ENCODE measurements around the gene MYL12A. TPM values are rescaled to one million over a fixed set of nuclear protein-coding genes. Genes with fewer than 3 reads are reported as not detected.
"Not testable (repeated sequence)": the region's sequence is repeated elsewhere in the genome, so short reads cannot be mapped to it uniquely, and the experiment has no call there.

MYL12A gene
- 100 to 1,000 TPM; 555 to 942 (median 654) TPM for polyA plus RNA-seq (ENCODE audit: insufficient read length in 10 of 10)
- long read RNA-seq, donor 1, transcript MYL12A-202 (4 exons, 899 nt), result minor isoform, 91 of 661 reads
- long read RNA-seq, donor 1, transcript MYL12A-201 (4 exons, 1,229 nt), result major isoform, 281 of 661 reads
- long read RNA-seq, donor 1, transcript MYL12A-212 (1 exons, 738 nt), result minor isoform, 6 of 661 reads
- long read RNA-seq, donor 1, transcript MYL12A-203 (2 exons, 567 nt), result minor isoform, 6 of 661 reads
- long read RNA-seq, donor 1, partial matches to known transcripts, result 271 of 661 reads
- long read RNA-seq, donor 1, other reads (novel, unspliced or antisense), result 0 of 661 reads
- long read RNA-seq, donor 2, transcript MYL12A-201 (4 exons, 1,229 nt), result major isoform, 270 of 676 reads
- long read RNA-seq, donor 2, transcript MYL12A-202 (4 exons, 899 nt), result minor isoform, 172 of 676 reads
- long read RNA-seq, donor 2, transcript MYL12A-207 (4 exons, 947 nt), result minor isoform, 6 of 676 reads
- long read RNA-seq, donor 2, partial matches to known transcripts, result 224 of 676 reads
- long read RNA-seq, donor 2, other reads (novel, unspliced or antisense), result 0 of 676 reads
- long read RNA-seq, donor 3, result 0 reads
- long read RNA-seq, donor 4, transcript MYL12A-202 (4 exons, 899 nt), result minor isoform, 53 of 308 reads
- long read RNA-seq, donor 4, transcript MYL12A-201 (4 exons, 1,229 nt), result major isoform, 211 of 308 reads
- long read RNA-seq, donor 4, partial matches to known transcripts, result 34 of 308 reads
- long read RNA-seq, donor 4, other reads (novel, unspliced or antisense), result 0 of 308 reads
- long read RNA-seq, donor 5, transcript MYL12A-201 (4 exons, 1,229 nt), result major isoform, 342 of 696 reads
- long read RNA-seq, donor 5, transcript MYL12A-208 (2 exons, 565 nt), result minor isoform, 7 of 696 reads
- long read RNA-seq, donor 5, transcript MYL12A-202 (4 exons, 899 nt), result minor isoform, 89 of 696 reads
- long read RNA-seq, donor 5, partial matches to known transcripts, result 246 of 696 reads
- long read RNA-seq, donor 5, other reads (novel, unspliced or antisense), result 5 of 696 reads
- long read RNA-seq, donor 6, transcript MYL12A-202 (4 exons, 899 nt), result minor isoform, 90 of 663 reads
- long read RNA-seq, donor 6, transcript MYL12A-208 (2 exons, 565 nt), result minor isoform, 5 of 663 reads
- long read RNA-seq, donor 6, transcript MYL12A-201 (4 exons, 1,229 nt), result major isoform, 317 of 663 reads
- long read RNA-seq, donor 6, transcript MYL12A-207 (4 exons, 947 nt), result minor isoform, 5 of 663 reads
- long read RNA-seq, donor 6, partial matches to known transcripts, result 241 of 663 reads
- long read RNA-seq, donor 6, other reads (novel, unspliced or antisense), result 0 of 663 reads
- long read RNA-seq, donor 7, transcript MYL12A-202 (4 exons, 899 nt), result minor isoform, 13 of 210 reads
- long read RNA-seq, donor 7, transcript MYL12A-201 (4 exons, 1,229 nt), result major isoform, 165 of 210 reads
- long read RNA-seq, donor 7, transcript MYL12A-212 (1 exons, 738 nt), result minor isoform, 10 of 210 reads
- long read RNA-seq, donor 7, partial matches to known transcripts, result 19 of 210 reads
- long read RNA-seq, donor 7, other reads (novel, unspliced or antisense), result 0 of 210 reads
- long read RNA-seq, donor 8, transcript MYL12A-201 (4 exons, 1,229 nt), result major isoform, 178 of 289 reads
- long read RNA-seq, donor 8, transcript MYL12A-207 (4 exons, 947 nt), result minor isoform, 9 of 289 reads
- long read RNA-seq, donor 8, transcript MYL12A-202 (4 exons, 899 nt), result minor isoform, 67 of 289 reads
- long read RNA-seq, donor 8, partial matches to known transcripts, result 29 of 289 reads
- long read RNA-seq, donor 8, other reads (novel, unspliced or antisense), result 0 of 289 reads
- long read RNA-seq, donor 9, transcript MYL12A-201 (4 exons, 1,229 nt), result major isoform, 37 of 58 reads
- long read RNA-seq, donor 9, transcript MYL12A-202 (4 exons, 899 nt), result minor isoform, 6 of 58 reads
- long read RNA-seq, donor 9, partial matches to known transcripts, result 11 of 58 reads
- long read RNA-seq, donor 9, other reads (novel, unspliced or antisense), result 0 of 58 reads

DNA sequence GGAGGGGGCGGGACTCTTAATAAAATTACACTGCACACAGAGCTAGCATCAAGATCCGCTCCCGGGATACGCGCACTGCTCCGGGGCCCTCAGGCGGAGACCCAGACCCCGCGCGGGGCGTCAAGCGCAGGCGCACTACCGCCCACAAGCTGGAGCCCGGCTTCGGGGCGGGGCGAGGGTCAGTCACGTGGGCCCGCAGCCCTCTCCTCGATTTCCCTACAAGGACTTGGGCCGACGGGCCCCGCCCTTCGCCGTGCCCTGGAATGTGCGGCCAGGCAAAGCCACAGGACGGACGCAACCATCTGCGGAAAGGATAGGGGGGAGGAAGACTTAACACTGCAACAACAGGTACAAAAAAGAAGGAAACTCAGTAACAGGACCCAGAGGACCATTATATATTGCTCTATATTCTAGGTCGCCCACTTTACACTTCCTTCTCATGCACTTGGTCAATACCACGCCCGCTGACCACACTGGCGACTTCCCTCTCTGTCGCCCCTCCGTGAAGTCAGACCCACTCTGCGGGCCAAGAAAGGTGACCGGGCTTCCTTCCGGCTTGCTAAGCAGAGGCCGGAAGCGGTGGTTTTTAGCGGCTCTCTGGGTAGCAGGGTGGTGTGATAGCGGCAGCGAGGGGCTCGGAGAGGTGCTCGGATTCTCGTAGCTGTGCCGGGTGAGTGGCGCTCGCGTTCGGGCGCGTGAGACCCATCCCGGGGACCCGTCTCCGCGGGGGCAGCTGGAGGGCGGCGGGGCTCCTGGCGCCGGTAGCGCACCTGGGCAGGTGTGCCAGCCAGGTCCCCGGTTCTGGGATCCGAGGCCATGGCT lies at the start of gene MYL12A:
MYL12A (plus strand) TSS at position 562 of the 822 bp plus-strand sequence. CDS start 5,447 bp downstream, outside the sequence.
- DNase-seq, result peak; percentile 98 to 99 (median 99)

DNA sequence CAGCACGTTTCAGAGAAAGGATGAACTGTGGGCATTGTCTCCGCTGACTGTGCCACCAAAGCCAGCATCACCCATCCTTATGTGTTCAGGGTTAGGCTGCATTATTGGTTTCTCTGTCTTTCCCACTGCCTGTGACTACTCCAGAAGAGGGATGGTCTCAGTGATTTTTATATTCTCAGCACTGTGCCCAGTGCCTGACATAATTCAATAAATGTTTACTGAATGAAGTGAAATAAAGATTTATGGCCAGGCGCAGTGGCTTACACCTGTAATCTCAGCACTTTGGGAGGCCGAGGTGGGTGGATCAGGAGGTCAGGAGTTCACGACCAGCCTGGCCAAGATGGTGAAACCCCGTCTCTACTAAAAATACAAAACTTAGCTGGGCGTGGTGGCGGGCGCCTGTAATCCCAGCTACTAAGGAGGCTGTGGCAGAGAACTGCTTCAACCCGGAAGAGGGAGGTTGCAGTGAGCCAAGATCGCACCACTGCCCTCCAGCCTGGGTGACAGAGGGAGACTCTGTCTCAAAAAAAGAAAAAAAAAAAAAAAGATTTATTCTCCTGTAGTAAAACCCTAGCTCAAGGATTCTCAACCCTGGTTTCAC lies 49.2 kb upstream of the MYL12A start:
- not testable (repeated sequence) for DNase-seq

DNA sequence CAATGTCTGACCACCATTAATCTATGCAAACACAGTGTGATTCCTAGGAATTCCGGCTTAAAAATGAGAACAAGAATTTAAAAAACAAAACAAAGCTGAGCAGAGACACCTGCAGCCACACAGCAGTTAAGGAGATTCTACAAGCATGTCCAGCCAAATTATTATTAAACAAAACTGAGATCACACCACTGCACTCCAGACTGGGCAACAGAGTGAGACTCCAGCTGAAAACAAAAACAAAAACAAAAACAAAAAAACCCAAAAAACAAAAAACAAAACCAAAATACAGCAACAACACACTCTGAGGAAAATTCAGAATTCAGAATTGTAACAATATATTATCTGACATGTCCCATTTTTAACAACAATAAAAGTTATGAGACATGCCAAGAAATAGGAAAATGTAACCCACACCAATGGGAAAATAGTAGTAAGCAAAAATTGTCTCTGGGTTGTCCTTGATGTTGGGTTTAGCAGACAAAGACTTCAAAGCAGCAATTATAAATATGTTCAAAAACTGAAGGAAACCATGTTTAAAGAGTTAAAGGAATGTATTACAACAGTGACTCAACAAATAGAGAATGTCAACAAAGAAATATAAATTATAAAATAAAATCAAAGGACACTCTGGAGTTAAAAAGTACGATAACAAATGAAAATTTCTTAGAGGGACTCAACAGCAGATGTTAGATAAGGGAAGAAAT lies 47.5 kb upstream of the MYL12A start:
- no peak for DNase-seq

DNA sequence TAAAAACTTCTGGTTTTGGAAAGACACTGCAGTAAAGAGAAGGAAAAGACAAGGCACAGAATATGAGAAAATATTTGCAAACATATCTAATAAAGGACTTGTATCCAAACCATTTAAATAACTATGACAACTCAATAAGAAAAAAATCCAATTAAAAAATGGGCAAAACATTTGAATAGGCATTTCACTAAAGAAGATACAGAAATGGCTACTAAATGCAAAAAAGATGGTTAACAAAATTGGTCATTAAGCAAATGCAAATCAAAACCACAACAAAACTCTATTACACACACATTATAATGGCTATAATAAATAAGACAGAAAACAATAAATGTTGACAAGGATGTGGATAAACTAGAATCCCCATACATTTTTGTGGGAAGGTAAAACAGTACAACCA lies 42.4 kb upstream of the MYL12A start:
- no peak for DNase-seq

DNA sequence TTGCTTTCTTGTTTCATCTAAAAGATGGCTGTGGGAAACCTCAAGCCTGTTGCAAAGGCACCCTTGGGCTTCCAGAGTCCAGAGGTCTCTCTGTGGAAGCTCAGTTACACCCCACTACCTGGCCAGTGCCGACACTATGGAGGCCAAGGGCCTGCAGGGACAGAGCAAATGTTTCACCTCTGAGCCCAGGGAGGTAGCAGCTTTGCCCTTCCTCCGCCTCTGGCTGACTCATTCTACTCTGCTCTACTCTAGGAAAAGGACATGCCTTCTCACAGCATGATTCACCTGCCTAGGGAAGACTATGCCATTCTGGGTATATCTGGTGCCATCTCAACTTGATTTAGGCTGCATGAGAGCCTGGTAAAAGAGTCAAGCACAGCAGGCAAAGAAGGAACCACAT lies 40.0 kb upstream of the MYL12A start:
- DNase-seq, result no peak

DNA sequence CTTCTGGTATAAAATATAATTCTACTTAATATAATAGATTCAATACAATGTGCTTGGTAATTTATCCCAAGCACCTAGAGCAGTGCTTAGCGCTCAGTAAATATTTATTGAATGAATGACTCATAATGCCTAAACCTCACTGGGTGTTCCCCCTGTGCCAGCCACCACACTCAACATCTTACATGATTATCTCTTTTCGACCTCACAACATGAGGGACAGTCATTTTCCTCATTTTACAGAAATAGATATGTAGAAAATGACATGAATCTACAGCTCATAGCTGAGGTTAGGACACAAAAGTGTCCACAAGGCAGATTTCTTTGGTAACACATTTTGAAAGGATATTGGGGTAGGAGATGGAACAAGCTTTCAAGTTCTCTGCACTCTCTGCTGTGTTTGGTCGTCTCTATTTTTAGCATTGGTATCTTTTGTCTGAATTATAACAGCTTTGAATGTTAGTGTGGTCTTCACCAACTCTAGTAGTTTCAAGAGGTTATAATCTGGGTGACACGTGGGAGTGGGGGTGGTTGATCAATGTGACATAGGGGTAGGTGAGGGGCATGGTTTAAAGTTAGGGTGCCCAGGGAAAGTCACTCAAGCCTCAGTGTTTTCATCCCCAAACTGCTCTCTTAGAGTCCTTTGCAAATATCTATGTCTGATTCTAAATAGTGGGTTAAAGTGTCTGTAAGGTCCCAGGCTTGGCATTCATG lies 37.6 kb upstream of the MYL12A start:
- DNase-seq, result no peak

DNA sequence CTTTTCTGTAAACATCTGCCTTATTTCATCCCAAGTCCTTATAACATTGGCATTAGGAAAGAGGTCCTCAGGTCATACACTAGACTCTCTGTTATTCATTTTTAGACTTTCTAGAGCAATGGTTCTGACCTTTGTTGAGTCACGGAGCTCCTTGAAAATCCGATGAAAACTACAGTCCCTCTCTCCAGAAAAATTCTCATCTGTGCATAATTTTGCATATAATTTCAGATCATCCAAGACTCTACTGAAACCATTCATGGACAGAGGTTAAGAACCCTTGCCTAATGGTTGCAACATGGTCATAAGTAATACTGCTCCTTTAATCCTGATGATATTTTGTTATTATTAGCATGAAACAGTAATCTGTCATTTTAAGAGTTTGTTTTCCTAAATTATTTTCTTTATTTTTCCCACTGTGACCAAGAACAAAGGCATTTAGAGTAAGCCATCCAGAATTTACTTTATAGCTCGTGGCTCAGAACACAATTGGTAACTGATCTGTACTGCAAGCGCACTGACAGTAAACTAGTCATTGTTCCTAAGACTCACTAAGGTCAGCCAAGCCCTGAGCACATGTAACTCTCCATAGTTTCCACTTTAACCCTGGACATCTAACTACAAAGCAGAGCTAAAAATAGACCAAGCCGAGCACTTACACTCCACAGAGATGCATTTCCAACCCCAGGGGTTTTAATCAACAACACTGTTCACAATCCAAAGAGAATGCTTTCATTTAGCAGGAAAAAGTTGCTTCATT lies 36.2 kb upstream of the MYL12A start:
- peak; percentile 22 to 45 (median 39) for DNase-seq

DNA sequence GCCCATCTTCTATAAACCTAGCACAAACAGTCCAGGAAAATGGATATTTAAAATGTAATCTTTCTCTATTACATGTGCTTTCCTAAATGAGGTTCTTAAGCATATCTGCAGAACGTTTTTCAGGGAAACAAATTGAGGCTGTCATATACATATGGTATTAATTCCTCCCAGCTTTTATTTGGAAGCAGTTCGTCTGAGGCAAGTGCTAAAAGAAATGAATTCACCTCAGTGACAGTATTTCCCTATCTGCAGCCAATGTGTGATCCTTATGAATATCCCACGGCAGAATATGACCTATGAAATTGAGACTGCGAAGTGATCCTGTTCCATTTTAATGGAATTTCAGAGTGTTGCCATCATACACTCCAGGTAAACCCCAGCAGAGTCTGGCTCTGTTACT lies 34.9 kb upstream of the MYL12A start:
- DNase-seq, result peak; percentile 45 to 58 (median 51)

DNA sequence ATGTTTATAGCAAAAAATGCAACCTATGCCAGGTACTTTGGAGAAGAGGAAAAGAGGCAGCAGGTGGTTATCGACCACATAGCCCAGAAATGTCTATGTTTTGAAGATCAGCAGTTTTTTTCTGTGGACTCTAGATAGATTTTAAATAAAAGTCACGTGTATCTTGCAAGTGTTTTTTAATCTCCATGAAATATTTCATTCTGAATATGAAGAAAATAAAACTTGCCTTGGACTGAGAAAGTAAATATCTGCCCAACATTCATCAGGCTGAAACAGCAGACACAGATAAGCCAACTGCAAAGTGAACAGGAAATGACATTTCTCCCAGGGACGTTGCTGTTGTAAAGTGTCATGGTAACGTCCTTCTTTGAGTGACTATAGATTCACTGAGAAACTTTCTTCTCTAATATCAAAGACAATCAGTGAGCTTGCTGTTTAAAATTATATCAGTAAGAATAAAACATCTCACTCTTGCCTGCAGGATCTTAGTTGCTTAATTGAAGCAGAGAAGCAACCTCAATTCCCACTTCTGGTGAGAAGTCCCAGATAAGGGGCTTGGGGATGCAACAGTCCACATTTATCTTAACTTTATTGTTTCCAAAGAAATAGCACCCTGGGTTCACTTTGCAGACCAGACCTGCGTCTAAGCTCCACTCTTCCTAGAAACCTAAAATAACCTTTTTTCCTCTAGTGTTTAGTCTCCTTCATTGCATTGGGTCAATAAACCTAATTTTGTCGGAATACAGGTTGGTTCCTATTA lies 34.1 kb upstream of the MYL12A start:
- peak in 2 of 3 donors; percentile 21 to 44 for DNase-seq

DNA sequence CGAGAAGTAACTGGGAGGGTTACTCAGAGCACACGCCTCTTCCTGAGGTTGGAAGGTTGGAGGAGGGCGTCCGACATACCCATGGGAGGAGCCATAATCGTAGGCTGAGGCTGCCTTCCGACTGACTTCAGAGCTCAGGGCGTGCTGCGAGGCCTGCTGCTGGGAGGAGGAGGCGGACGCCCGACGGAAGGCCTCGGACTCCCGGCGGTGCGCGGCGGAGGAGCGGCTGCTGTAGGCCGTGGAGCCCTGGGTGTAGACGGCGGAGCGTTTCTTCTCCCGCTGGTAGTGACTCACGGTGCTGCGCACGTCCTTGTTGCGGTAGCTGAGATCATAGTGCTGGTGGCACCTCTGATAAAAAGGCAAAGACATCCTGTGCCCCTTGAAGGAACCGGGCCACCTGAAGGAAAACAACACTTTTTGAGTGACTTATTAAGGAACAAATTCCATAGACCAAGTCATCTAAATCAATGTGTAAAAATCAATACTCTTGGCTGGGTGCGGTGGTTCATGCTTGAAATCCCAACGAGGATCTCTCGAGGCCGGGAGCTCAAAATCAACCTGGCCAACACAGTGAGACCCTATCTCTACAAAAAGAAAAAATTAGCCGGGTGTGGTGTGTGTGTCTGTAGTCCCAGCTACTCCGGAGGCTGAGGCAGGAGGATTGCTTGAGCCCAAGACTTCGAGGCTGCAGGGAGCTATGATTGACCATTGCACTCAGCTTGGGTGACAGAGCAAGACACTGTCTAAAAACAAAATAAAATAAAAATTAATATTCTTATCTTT lies 32.6 kb upstream of the MYL12A start:
- DNase-seq, result no peak

DNA sequence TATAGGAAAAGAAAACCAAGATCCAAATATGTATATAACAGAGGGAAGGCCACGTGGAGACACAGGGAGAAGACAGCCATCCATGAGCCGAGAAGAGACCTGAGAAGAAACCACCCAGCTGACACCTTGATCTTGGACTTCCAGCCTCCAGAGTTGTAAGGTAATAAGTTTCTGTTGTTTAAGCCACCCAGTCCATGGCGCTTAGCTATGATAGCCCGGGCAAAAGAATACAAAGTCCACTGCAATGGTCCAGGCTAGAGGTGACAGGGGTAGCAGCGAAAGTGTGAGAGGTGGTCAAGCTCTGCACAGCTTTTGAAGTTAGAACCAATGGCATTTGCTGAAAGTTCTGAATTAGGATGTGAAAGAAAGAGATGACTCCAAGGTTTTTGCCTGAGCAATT lies 30.6 kb upstream of the MYL12A start:
- DNase-seq, result no peak

DNA sequence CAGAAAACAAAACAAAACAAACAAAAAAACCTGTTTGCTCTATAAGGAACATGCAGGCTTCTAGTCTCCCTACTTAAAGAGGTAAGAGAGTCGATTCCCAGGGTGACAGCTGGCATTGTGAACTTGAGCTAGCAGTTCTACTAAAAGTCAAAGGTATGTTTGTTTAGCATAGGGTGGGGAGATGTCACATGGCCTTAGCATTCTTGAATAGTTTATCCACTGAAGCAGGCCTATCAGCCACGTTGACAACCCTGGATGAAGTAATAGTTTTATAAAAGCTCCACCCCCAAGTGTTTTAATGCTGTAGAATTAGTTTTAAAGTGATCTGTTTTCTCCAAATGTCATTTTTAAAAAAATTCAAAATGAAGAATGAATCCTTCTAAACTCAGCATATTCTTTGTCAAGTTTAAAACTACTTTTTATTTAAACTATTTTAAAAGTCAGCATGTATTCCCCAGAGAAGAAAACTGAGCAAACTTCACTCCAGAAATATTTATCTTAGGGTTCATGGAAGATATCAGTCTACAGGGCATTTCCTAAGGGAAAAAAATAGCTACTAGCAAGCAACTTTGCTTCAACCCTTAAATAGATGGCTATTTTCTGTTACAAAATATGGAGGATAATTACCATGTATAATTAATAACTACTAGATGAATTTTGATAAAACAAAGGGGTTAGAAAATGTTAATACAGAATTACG lies 29.5 kb upstream of the MYL12A start:
- DNase-seq, result peak; percentile 53 to 66 (median 54)

DNA sequence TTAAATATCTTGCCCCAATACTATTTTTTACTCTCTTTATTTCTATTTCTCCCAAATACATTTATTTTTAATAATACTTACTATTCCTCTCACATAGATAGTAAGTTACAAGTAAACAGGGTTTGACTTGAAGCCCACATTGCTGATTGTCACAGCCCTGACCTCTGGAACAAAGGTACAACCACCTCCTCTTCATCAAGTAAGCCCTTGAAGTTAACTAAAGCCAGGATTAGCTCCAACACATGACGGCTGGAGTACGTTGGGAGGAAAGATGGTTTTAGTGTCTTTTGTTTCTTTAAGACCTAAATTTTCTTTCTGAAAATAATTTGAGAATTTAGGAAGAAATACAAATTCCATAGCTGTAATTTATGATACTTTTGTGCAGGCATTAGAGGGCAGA lies 28.8 kb upstream of the MYL12A start:
- DNase-seq, result no peak

DNA sequence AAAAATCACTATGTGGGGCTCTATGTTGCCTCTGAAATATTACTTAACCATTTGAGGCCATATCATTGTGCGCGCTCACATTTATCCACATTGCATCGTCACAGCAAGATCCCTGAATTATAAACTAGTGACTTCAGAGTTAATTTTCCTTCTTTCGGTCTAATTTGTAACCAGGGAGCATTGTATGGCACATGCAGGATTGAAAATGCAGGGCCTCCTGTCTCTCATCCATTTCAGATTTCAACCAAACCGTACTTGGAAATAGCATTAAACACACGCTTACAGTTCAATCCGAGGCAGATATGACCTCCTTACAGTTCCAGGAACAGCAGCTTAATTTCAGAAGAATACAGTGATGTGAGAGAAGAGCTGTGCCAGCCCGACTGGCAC lies 28.4 kb upstream of the MYL12A start:
- peak in 2 of 3 donors; percentile 35 to 43 for DNase-seq
